ENCODE measurements around the gene PALLD. TPM values are rescaled to one million over a fixed set of nuclear protein-coding genes. Genes with fewer than 3 reads are reported as not detected.

The PALLD gene
- total RNA-seq, 1 donor from 2014 or later, result 85.7 TPM

DNA sequence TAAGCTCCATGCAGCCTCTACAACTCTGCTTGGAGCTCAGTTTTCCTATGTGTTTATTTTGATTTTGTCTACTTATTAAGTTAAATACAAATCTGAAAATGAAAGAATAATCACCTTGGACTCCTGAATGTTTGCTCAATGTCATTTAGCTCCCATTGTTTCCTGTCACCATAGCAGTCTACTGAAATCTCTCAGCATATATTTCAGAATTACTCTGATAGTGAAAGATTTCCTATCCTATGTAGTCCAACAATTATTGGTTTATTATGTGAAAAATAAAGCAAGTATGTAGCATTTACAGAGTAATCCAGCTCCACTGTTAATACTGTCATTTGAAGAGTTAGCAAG is 344.8 kb downstream of the PALLD start:
- H3K4me2 ChIP-seq, result no peak overlapping the region
- peaks cover 100% of the 10 kb centered on the region for H3K79me2 ChIP-seq (ENCODE audit: low read depth)

DNA sequence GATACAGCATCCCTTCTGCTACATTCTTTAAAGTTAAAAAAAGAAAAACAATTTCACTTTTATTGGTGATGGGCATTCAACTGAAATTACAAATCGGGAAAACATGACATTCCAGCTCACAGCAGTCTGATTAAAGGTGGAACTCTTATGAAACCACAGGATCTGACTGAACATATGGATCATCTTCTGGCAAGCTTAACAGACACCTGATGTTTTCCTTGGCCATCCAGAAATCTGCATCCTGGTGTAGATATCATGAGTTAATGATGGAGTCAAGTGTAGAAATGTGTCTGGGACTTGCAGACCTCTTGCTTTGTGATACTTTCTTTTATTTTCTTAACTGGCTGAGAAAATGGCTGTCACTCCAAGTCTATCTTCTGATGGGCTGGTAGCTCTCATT is 345.3 kb downstream of the PALLD start:
- Histone ChIP-seq H3F3A (ENCODE audit: low read depth) (peaks cover 22% of the 10 kb centered on the region), H3K27ac (peak overlapping the region; percentile 7), H3K4me2 (no peak overlapping the region), H4K20me1 (ENCODE audit: low read depth) (peaks cover 96% of the 10 kb centered on the region), H3K9me3 (ENCODE audit: low read depth) (no peaks in the 10 kb centered on the region), H3K4me3 (no peak overlapping the region), H3K9ac (no peak overlapping the region), H3K27me3 (no peaks in the 10 kb centered on the region), H3K79me2 (ENCODE audit: low read depth) (peaks cover 100% of the 10 kb centered on the region), H2AFZ (replicated peaks) (no peak overlapping the region), H3K4me1 (peaks cover 34% of the 10 kb centered on the region), H3K36me3 (peaks cover 4% of the 10 kb centered on the region)
- peaks cover 2% of the 10 kb centered on the region for H3K27me3 Mint-ChIP-seq (ENCODE audit: insufficient read depth, low read depth)
- H3K4me3 Mint-ChIP-seq, result no peak overlapping the region
- peaks cover 57% of the 10 kb centered on the region for H3K36me3 Mint-ChIP-seq
- DNase-seq (ENCODE audit: low spot score), result no peak
- H3K27ac Mint-ChIP-seq, result no peak overlapping the region
- TF ChIP-seq EZH2 (IDR thresholded peaks at IDR 0.05) (no peak), EZH2phosphoT487 (IDR thresholded peaks at IDR 0.05) (no peak)
- TF ChIP-seq, protein P1, sequence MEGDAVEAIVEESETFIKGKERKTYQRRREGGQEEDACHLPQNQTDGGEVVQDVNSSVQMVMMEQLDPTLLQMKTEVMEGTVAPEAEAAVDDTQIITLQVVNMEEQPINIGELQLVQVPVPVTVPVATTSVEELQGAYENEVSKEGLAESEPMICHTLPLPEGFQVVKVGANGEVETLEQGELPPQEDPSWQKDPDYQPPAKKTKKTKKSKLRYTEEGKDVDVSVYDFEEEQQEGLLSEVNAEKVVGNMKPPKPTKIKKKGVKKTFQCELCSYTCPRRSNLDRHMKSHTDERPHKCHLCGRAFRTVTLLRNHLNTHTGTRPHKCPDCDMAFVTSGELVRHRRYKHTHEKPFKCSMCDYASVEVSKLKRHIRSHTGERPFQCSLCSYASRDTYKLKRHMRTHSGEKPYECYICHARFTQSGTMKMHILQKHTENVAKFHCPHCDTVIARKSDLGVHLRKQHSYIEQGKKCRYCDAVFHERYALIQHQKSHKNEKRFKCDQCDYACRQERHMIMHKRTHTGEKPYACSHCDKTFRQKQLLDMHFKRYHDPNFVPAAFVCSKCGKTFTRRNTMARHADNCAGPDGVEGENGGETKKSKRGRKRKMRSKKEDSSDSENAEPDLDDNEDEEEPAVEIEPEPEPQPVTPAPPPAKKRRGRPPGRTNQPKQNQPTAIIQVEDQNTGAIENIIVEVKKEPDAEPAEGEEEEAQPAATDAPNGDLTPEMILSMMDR (IDR thresholded peaks at IDR 0.05), result no peak
- H3K9me3 Mint-ChIP-seq, result peaks cover 13% of the 10 kb centered on the region
- peaks cover 16% of the 10 kb centered on the region for H3K4me1 Mint-ChIP-seq

More for the DNA sequence above, 344.8 kb downstream of the PALLD start:
- no peaks in the 10 kb centered on the region for H3K27me3 ChIP-seq
- Mint-ChIP-seq H3K27me3 (ENCODE audit: insufficient read depth, low read depth) (peaks cover 2% of the 10 kb centered on the region), H3K4me3 (no peak overlapping the region), H3K27ac (no peak overlapping the region), H3K4me1 (peaks cover 16% of the 10 kb centered on the region), H3K36me3 (peaks cover 62% of the 10 kb centered on the region), H3K9me3 (peaks cover 16% of the 10 kb centered on the region)
- H3F3A ChIP-seq (ENCODE audit: low read depth), result peaks cover 17% of the 10 kb centered on the region
- peaks cover 96% of the 10 kb centered on the region for H4K20me1 ChIP-seq (ENCODE audit: low read depth)
- peaks cover 29% of the 10 kb centered on the region for H3K4me1 ChIP-seq
- H3K36me3 ChIP-seq, result peaks cover 5% of the 10 kb centered on the region
- no peak overlapping the region for H2AFZ ChIP-seq (replicated peaks)
- no peaks in the 10 kb centered on the region for H3K9me3 ChIP-seq (ENCODE audit: low read depth)
- no peak for DNase-seq (ENCODE audit: low spot score)
- H3K9ac ChIP-seq, result no peak overlapping the region
- no peak overlapping the region for H3K27ac ChIP-seq
- H3K4me3 ChIP-seq, result no peak overlapping the region
- TF ChIP-seq EZH2phosphoT487 (IDR thresholded peaks at IDR 0.05), result no peak
- no peak for TF ChIP-seq EZH2 (IDR thresholded peaks at IDR 0.05)
- TF ChIP-seq, protein P1 (IDR thresholded peaks at IDR 0.05), result no peak

DNA sequence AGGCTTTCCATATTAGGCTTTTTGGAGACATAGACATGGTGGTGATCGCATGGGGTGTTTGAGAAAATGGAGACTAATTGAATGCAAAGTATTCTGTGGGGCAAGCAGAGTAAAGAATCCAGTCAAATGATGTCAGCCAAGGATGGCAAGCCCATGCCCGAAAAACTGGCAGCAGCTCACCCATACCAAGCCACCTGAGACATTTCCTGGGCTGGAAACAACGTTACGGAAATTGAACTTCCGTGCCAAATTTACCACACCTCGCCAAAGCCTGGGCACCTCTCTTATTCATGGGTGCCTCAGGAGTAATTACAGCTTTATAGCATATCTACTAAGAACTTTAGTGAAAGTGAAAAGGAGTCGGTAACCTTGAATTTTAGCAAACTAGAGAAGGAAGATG is 346.8 kb downstream of the PALLD start:
- TF ChIP-seq EZH2phosphoT487 (IDR thresholded peaks at IDR 0.05), result no peak
- TF ChIP-seq, protein P1 (IDR thresholded peaks at IDR 0.05), result no peak
- TF ChIP-seq EZH2 (IDR thresholded peaks at IDR 0.05), result no peak
- peaks cover 45% of the 10 kb centered on the region for H3K36me3 Mint-ChIP-seq
- no peak overlapping the region for H3K27ac ChIP-seq
- no peak overlapping the region for H3K27ac Mint-ChIP-seq
- no peaks in the 10 kb centered on the region for H3K27me3 ChIP-seq
- peaks cover 36% of the 10 kb centered on the region for H3F3A ChIP-seq (ENCODE audit: low read depth)
- H2AFZ ChIP-seq (replicated peaks), result no peak overlapping the region
- H3K4me1 ChIP-seq, result peaks cover 49% of the 10 kb centered on the region
- H3K9me3 ChIP-seq (ENCODE audit: low read depth), result no peaks in the 10 kb centered on the region
- no peak for DNase-seq (ENCODE audit: low spot score)
- H3K4me1 Mint-ChIP-seq, result peaks cover 24% of the 10 kb centered on the region
- no peak overlapping the region for H3K9ac ChIP-seq
- no peak overlapping the region for H3K4me3 Mint-ChIP-seq
- H3K27me3 Mint-ChIP-seq (ENCODE audit: insufficient read depth, low read depth), result no peaks in the 10 kb centered on the region
- H3K4me3 ChIP-seq, result no peak overlapping the region
- peaks cover 3% of the 10 kb centered on the region for H3K9me3 Mint-ChIP-seq
- H4K20me1 ChIP-seq (ENCODE audit: low read depth), result peaks cover 97% of the 10 kb centered on the region
- no peak overlapping the region for H3K4me2 ChIP-seq
- peaks cover 98% of the 10 kb centered on the region for H3K79me2 ChIP-seq (ENCODE audit: low read depth)
- no peaks in the 10 kb centered on the region for H3K36me3 ChIP-seq
